Upper lobe of right lung (tissue), 1 donor: Measurements from ENCODE around the gene COL18A1. TPM values are rescaled to one million over a fixed set of nuclear protein-coding genes. Genes with fewer than 3 reads are reported as not detected.
A peak's percentile ranks its signal among the peaks of the same experiment; 100 is the strongest.
"Not testable (repeated sequence)": the region's sequence is repeated elsewhere in the genome, so short reads cannot be mapped to it uniquely, and the experiment has no call there.

Experiments
- ATAC-seq: fragments of 200-7000 bp; cut with Tn5 transposase; one replicate; pipeline ENCODE4 v1.9.1; 2020; ENCODE audit warnings: mild to moderate bottlenecking, moderate library complexity
- DNase-seq: peaks from one replicate; pipeline ENCODE4 v3.0.0-alpha.2; 2020
- H3K27ac ChIP-seq: fragments of 200-600 bp; one replicate; pipeline ENCODE4 v1.8.0; 2022
- H3K27me3 ChIP-seq: fragments of 200-600 bp; one replicate; pipeline ENCODE4 v1.8.0; 2022; ENCODE audit warnings: mild to moderate bottlenecking
- H3K36me3 ChIP-seq: fragments of 200-600 bp; one replicate; pipeline ENCODE4 v1.8.0; 2022
- H3K4me1 ChIP-seq: fragments of 200-600 bp; one replicate; pipeline ENCODE4 v1.8.0; 2022
- H3K4me3 ChIP-seq: fragments of 200-600 bp; one replicate; pipeline ENCODE4 v1.8.0; 2022; ENCODE audit warnings: mild to moderate bottlenecking
- H3K9me3 ChIP-seq: fragments of 200-600 bp; one replicate; pipeline ENCODE4 v1.8.0; 2022
- CTCF ChIP-seq: fragments of 200-600 bp; IDR thresholded peaks from one replicate; pipeline ENCODE4 v1.8.0; 2022; ENCODE audit warnings: antibody characterized with exemption
- intact Hi-C: fragments of 100-400 bp; cut with DNase I; formaldehyde crosslinking; loops from one replicate; pipeline ENCODE4 v1.11.0; 2022
- total RNA-seq: library from RNA; stranded (reverse); fragmentation: NEBNext Ultra II Directional; extraction: Animal tissue kit (Norgen Biotek cat#: 25700); gene quantifications from one replicate; pipeline ENCODE4 v1.2.1, GENCODE V29; 2021
- donor health status: DM: no; HTN: yes; CAD: no; lungs with severe emphysema.

The COL18A1 gene
- total RNA-seq, 1 donor from 2014 or later, result 60.4 TPM

- peaks cover 15% of the 10 kb centered on the region for H3K36me3 ChIP-seq
- H3K27me3 ChIP-seq, result no peaks in the 10 kb centered on the region
- TF ChIP-seq CTCF, result no peak
- ATAC-seq (no peak), DNase-seq (peak; percentile 51)
- intact Hi-C loops, result no loop called here
- H3K9me3 ChIP-seq, result no peaks in the 10 kb centered on the region
- no peak overlapping the region for H3K27ac ChIP-seq
- H3K4me1 ChIP-seq, result no peaks in the 10 kb centered on the region
- H3K4me3 ChIP-seq, result no peak overlapping the region
Observed at GRCh38 chr21:45497846-45498645, 93.1 kb downstream of the COL18A1 start.

GRCh38 chr21:45498646-45499000 is 93.7 kb downstream of the COL18A1 start:
- H3K36me3 ChIP-seq, result peaks cover 15% of the 10 kb centered on the region
- no peak overlapping the region for H3K27ac ChIP-seq
- ATAC-seq, result no peak
- DNase-seq, result peak; percentile 6
- intact Hi-C loops, result no loop called here
- no peaks in the 10 kb centered on the region for H3K27me3 ChIP-seq
- no peak overlapping the region for H3K4me3 ChIP-seq
- no peak for TF ChIP-seq CTCF
- H3K9me3 ChIP-seq, result no peaks in the 10 kb centered on the region
- no peaks in the 10 kb centered on the region for H3K4me1 ChIP-seq

- ATAC-seq (no peak), DNase-seq (peak; percentile 45)
- no peaks in the 10 kb centered on the region for H3K27me3 ChIP-seq
- H3K4me3 ChIP-seq, result no peak overlapping the region
- no peak overlapping the region for H3K27ac ChIP-seq
- no peaks in the 10 kb centered on the region for H3K9me3 ChIP-seq
- no peak for TF ChIP-seq CTCF
- intact Hi-C loops, result no loop called here
- no peaks in the 10 kb centered on the region for H3K4me1 ChIP-seq
- H3K36me3 ChIP-seq, result peaks cover 15% of the 10 kb centered on the region
Observed at GRCh38 chr21:45499201-45499750, 94.3 kb downstream of the COL18A1 start.

GRCh38 chr21:45499970-45500577 is 95.1 kb downstream of the COL18A1 start:
- DNase-seq (peak; percentile 21), ATAC-seq (peak; percentile 10)
- H3K27ac ChIP-seq, result no peak overlapping the region
- H3K36me3 ChIP-seq, result peaks cover 15% of the 10 kb centered on the region
- intact Hi-C loops, result no loop called here
- H3K4me3 ChIP-seq, result no peak overlapping the region
- no peaks in the 10 kb centered on the region for H3K9me3 ChIP-seq
- H3K4me1 ChIP-seq, result no peaks in the 10 kb centered on the region
- no peak for TF ChIP-seq CTCF
- H3K27me3 ChIP-seq, result no peaks in the 10 kb centered on the region

GRCh38 chr21:45501081-45502005 is 96.4 kb downstream of the COL18A1 start:
- intact Hi-C loops, result not testable (repeated sequence)

More at GRCh38 chr21:45501081-45502005, 96.4 kb downstream of the COL18A1 start:
- DNase-seq, result peak; percentile 51
- not testable (repeated sequence) for ATAC-seq, H3K36me3 ChIP-seq, H3K4me3 ChIP-seq, H3K4me1 ChIP-seq, H3K27ac ChIP-seq, H3K27me3 ChIP-seq, H3K9me3 ChIP-seq
